ENCODE data around the gene MAPK1. TPM values are rescaled to one million over a fixed set of nuclear protein-coding genes. Genes with fewer than 3 reads are reported as not detected.
"Not testable (repeated sequence)": the region's sequence is repeated elsewhere in the genome, so short reads cannot be mapped to it uniquely, and the experiment has no call there.

MAPK1 gene
- total and polyA plus RNA-seq, 7 donors = 18.0 to 73.2 (median 44.1) TPM

- Histone ChIP-seq H3K36me3 (no peaks in the 10 kb centered on the region), H3K4me3 (no peak overlapping the region), H3K4me1 (no peaks in the 10 kb centered on the region), H3K9me3 (no peaks in the 10 kb centered on the region), H3K27me3 (no peaks in the 10 kb centered on the region), H3K27ac (no peak overlapping the region)
- intact Hi-C loops (cut with DNase I) = no loop called here
- DNase-seq = no peak
- 91 to 97% methylated on average over 10 of the region's 10 CpGs for WGBS, 2 donors
- TF ChIP-seq CTCF (IDR thresholded peaks at IDR 0.05) (no peak), POLR2A (IDR thresholded peaks at IDR 0.05) (no peak), POLR2AphosphoS5 (IDR thresholded peaks at IDR 0.05) (no peak), EP300 (IDR thresholded peaks at IDR 0.05) (no peak)
Measured at GRCh38 chr22:21889251-21889990, 22.0 kb upstream of the MAPK1 start.

- TF ChIP-seq POLR2AphosphoS5 (IDR thresholded peaks at IDR 0.05) (no peak), CTCF (IDR thresholded peaks at IDR 0.05) (no peak), EP300 (IDR thresholded peaks at IDR 0.05) (no peak), POLR2A (IDR thresholded peaks at IDR 0.05) (no peak)
- H3K36me3 ChIP-seq = no peaks in the 10 kb centered on the region
- intact Hi-C loops (cut with DNase I) = no loop called here
Measured at GRCh38 chr22:21887841-21888240, 20.4 kb upstream of the MAPK1 start.

DNA sequence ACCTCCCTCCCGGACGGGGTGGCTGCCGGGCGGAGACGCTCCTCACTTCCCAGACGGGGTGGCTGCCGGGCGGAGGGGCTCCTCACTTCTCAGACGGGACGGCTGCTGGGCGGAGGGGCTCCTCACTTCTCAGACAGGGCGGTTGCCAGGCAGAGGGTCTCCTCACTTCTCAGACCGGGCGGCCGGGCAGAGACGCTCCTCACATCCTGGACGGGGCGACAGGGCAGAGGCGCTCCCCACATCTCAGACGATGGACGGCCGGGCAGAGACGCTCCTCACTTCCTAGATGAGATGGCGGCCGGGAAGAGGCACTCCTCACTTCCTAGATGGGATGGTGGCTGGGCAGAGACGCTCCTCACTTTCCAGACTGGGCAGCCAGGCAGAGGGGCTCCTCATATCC is 16.5 kb upstream of the MAPK1 start:
- 96 to 98% methylated on average over 20 of the region's 26 CpGs for WGBS, 2 donors
- H3K9me3 ChIP-seq; H3K4me1 ChIP-seq; H3K4me3 ChIP-seq; H3K27me3 ChIP-seq; intact Hi-C loops (cut with DNase I); DNase-seq; H3K27ac ChIP-seq; H3K36me3 ChIP-seq: not testable (repeated sequence)

More at GRCh38 chr22:21887841-21888240, 20.4 kb upstream of the MAPK1 start:
- Histone ChIP-seq H3K27ac (no peak overlapping the region), H3K4me3 (no peak overlapping the region), H3K27me3 (no peaks in the 10 kb centered on the region), H3K9me3 (no peaks in the 10 kb centered on the region), H3K4me1 (no peaks in the 10 kb centered on the region)
- no peak for DNase-seq

DNA sequence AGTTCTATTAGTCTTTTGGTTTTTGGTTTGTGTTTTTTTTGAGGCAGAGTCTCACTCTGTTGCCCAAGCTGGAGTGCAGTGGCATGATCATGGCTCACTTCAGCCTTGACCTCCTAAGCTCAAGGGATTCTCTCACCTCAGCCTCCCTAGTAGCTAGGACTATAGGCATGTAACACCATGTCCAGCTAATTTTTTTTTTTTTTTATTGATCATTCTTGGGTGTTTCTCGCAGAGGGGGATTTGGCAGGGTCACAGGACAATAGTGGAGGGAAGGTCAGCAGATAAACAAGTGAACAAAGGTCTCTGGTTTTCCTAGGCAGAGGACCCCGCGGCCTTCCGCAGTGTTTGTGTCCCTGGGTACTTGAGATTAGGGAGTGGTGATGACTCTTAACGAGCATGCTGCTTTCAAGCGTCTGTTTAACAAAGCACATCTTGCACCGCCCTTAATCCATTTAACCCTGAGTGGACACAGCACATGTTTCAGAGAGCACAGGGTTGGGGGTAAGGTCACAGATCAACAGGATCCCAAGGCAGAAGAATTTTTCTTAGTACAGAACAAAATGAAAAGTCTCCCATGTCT is 15.4 kb upstream of the MAPK1 start:
- DNase-seq; H3K27ac ChIP-seq; H3K36me3 ChIP-seq; H3K4me1 ChIP-seq; H3K27me3 ChIP-seq; H3K4me3 ChIP-seq; H3K9me3 ChIP-seq; intact Hi-C loops (cut with DNase I): not testable (repeated sequence)
- 43 to 57% methylated on average over 1 to 5 of the region's 7 CpGs for WGBS, 2 donors

GRCh38 chr22:21881841-21882753 is 14.7 kb upstream of the MAPK1 start:
- Histone ChIP-seq H3K4me3 (no peak overlapping the region), H3K27ac (no peak overlapping the region), H3K36me3 (no peaks in the 10 kb centered on the region), H3K9me3 (no peaks in the 10 kb centered on the region), H3K27me3 (no peaks in the 10 kb centered on the region), H3K4me1 (no peaks in the 10 kb centered on the region)
- TF ChIP-seq CTCF (IDR thresholded peaks at IDR 0.05) (no peak), POLR2A (IDR thresholded peaks at IDR 0.05) (no peak), EP300 (IDR thresholded peaks at IDR 0.05) (no peak), POLR2AphosphoS5 (IDR thresholded peaks at IDR 0.05) (no peak)
- no peak for DNase-seq
- intact Hi-C loops (cut with DNase I) = no loop called here
- 77 to 93% methylated on average over 10 of the region's 10 CpGs for WGBS, 2 donors
